ENCODE results near the gene POLE. TPM values are rescaled to one million over a fixed set of nuclear protein-coding genes. Genes with fewer than 3 reads are reported as not detected.

The POLE gene
- total RNA-seq, 1 experiment from 2014 or later = 200 TPM

GRCh38 chr12:132581348-132582057, 105.6 kb downstream of the POLE start:
- CTCF ChIA-PET = interaction anchor here (0.6 kb wide), 1 partner anchor 13 kb away, joined by 3 read pairs; no protein-coding TSS in a partner anchor
- DNase-seq = no peak
- no peaks in the 10 kb centered on the region for H3K9me3 Mint-ChIP-seq (ENCODE audit: low read depth, unreplicated experiment)
- no TSS peak for BruUV-seq (replicated peaks)
- no peak for TF ChIP-seq CTCF (IDR thresholded peaks at IDR 0.05; ENCODE audit: unreplicated experiment)
- no peak overlapping the region for H3K4me3 Mint-ChIP-seq (ENCODE audit: low read depth, unreplicated experiment)
- peaks cover 47% of the 10 kb centered on the region for H3K36me3 Mint-ChIP-seq (ENCODE audit: insufficient read depth, unreplicated experiment)
- H3K27me3 Mint-ChIP-seq (ENCODE audit: unreplicated experiment) = no peaks in the 10 kb centered on the region
- H3K4me1 Mint-ChIP-seq (ENCODE audit: low read depth, unreplicated experiment) = no peaks in the 10 kb centered on the region
- intact Hi-C loops (cut with micrococcal nuclease; ENCODE audit: unreplicated experiment) = no loop called here
- H3K27ac Mint-ChIP-seq (ENCODE audit: unreplicated experiment) = no peak overlapping the region

- intact Hi-C loops (cut with micrococcal nuclease; ENCODE audit: unreplicated experiment) = no loop called here
- BruUV-seq (replicated peaks) = no TSS peak
- Mint-ChIP-seq H3K36me3 (ENCODE audit: insufficient read depth, unreplicated experiment) (peaks cover 50% of the 10 kb centered on the region), H3K4me1 (ENCODE audit: low read depth, unreplicated experiment) (no peaks in the 10 kb centered on the region), H3K27ac (ENCODE audit: unreplicated experiment) (no peak overlapping the region), H3K9me3 (ENCODE audit: low read depth, unreplicated experiment) (no peaks in the 10 kb centered on the region), H3K27me3 (ENCODE audit: unreplicated experiment) (no peaks in the 10 kb centered on the region), H3K4me3 (ENCODE audit: low read depth, unreplicated experiment) (no peak overlapping the region)
- DNase-seq = no peak
- TF ChIP-seq CTCF (IDR thresholded peaks at IDR 0.05; ENCODE audit: unreplicated experiment) = no peak
- CTCF ChIA-PET = interaction anchor here (0.6 kb wide), 1 partner anchor 12 kb away, joined by 3 read pairs; no protein-coding TSS in a partner anchor
Measured at GRCh38 chr12:132580701-132581292, 106.3 kb downstream of the POLE start.

GRCh38 chr12:132579744-132580143, 107.4 kb downstream of the POLE start:
- intact Hi-C loops (cut with micrococcal nuclease; ENCODE audit: unreplicated experiment) = no loop called here
- no peaks in the 10 kb centered on the region for H3K27me3 Mint-ChIP-seq (ENCODE audit: unreplicated experiment)
- H3K9me3 Mint-ChIP-seq (ENCODE audit: low read depth, unreplicated experiment) = no peaks in the 10 kb centered on the region
- no peaks in the 10 kb centered on the region for H3K4me1 Mint-ChIP-seq (ENCODE audit: low read depth, unreplicated experiment)
- peaks cover 53% of the 10 kb centered on the region for H3K36me3 Mint-ChIP-seq (ENCODE audit: insufficient read depth, unreplicated experiment)
- CTCF ChIA-PET = interaction anchor here (0.8 kb wide), 1 partner anchor 182 kb away, joined by 4 read pairs; no protein-coding TSS in a partner anchor
- H3K27ac Mint-ChIP-seq (ENCODE audit: unreplicated experiment) = no peak overlapping the region
- no peak for DNase-seq
- no TSS peak for BruUV-seq (replicated peaks)
- TF ChIP-seq CTCF (IDR thresholded peaks at IDR 0.05; ENCODE audit: unreplicated experiment) = no peak
- H3K4me3 Mint-ChIP-seq (ENCODE audit: low read depth, unreplicated experiment) = no peak overlapping the region

- H3K27me3 Mint-ChIP-seq (ENCODE audit: unreplicated experiment) = no peaks in the 10 kb centered on the region
- no peaks in the 10 kb centered on the region for H3K9me3 Mint-ChIP-seq (ENCODE audit: low read depth, unreplicated experiment)
- no peak for TF ChIP-seq CTCF (IDR thresholded peaks at IDR 0.05; ENCODE audit: unreplicated experiment)
- H3K36me3 Mint-ChIP-seq (ENCODE audit: insufficient read depth, unreplicated experiment) = peaks cover 59% of the 10 kb centered on the region
- DNase-seq = no peak
- no TSS peak for BruUV-seq (replicated peaks)
- CTCF ChIA-PET = interaction anchor here (0.8 kb wide), 1 partner anchor 181 kb away, joined by 4 read pairs; no protein-coding TSS in a partner anchor
- no peak overlapping the region for H3K4me3 Mint-ChIP-seq (ENCODE audit: low read depth, unreplicated experiment)
- intact Hi-C loops (cut with micrococcal nuclease; ENCODE audit: unreplicated experiment) = no loop called here
- no peaks in the 10 kb centered on the region for H3K4me1 Mint-ChIP-seq (ENCODE audit: low read depth, unreplicated experiment)
- H3K27ac Mint-ChIP-seq (ENCODE audit: unreplicated experiment) = no peak overlapping the region
Measured at GRCh38 chr12:132578826-132579225, 108.3 kb downstream of the POLE start.

Data from Calu3 (cell line).